Gastroesophageal sphincter (tissue), 4 donors: Measurements from ENCODE around the gene CFAP73. TPM values are rescaled to one million over a fixed set of nuclear protein-coding genes. Genes with fewer than 3 reads are reported as not detected.

ENCODE experiments used
- ATAC-seq: fragments of 150-250 bp; one replicate; pipeline ENCODE4 v1.9.1; 2016; ENCODE audit warnings: mild to moderate bottlenecking, moderate library complexity
- H3K27ac ChIP-seq, 4 donors: fragments of 200-600 bp; sonication (generic) in 3 of 4; 1 replicate in 3 of 4; 2 replicates in 1 of 4; pipeline ENCODE4 v1.5.1; 2016 to 2019
- H3K27me3 ChIP-seq: fragments of 200-600 bp; sonication (generic); one replicate; pipeline ENCODE4 v1.5.1; 2019
- H3K36me3 ChIP-seq, 2 donors: fragments of 200-600 bp; sonication (generic); one replicate each; pipeline ENCODE4 v1.5.1; 2019; ENCODE audit warnings: control low read depth in 1 of 2
- H3K4me1 ChIP-seq, 3 donors: fragments of 200-600 bp; sonication (generic); 1 replicate in 2 of 3; 2 replicates in 1 of 3; pipeline ENCODE4 v1.5.1; 2016 to 2019; ENCODE audit warnings: control low read depth in 2 of 3
- H3K4me3 ChIP-seq, 2 donors: fragments of 200-600 bp; sonication (generic); one replicate each; pipeline ENCODE4 v1.5.1; 2019; ENCODE audit warnings: mild to moderate bottlenecking in 1 of 2, moderate library complexity in 1 of 2
- H3K9me3 ChIP-seq, 3 donors: fragments of 200-600 bp; sonication (generic); one replicate each; pipeline ENCODE4 v1.5.1; 2017 to 2019; ENCODE audit warnings: control low read depth in 2 of 3
- EP300 ChIP-seq: sonication (generic); formaldehyde crosslinking; IDR thresholded peaks from one replicate; pipeline ENCODE4 v1.6.1; 2017; ENCODE audit warnings: antibody characterized with exemption, mild to moderate bottlenecking
- POLR2A ChIP-seq, 2 donors: fragments of 450-650 bp; IDR thresholded peaks; one replicate each; pipeline ENCODE4 v1.6.1; 2017; ENCODE audit warnings: antibody characterized with exemption in 2 of 2, mild to moderate bottlenecking in 2 of 2, moderate library complexity in 1 of 2
- POLR2AphosphoS5 ChIP-seq: sonication (generic); formaldehyde crosslinking; IDR thresholded peaks from one replicate; pipeline ENCODE4 v1.6.1; 2017; ENCODE audit warnings: antibody characterized with exemption
- WGBS, 2 donors: methylation state at CpG; one replicate each; pipeline ENCODE4 v1.1.5; 2018; ENCODE audit warnings: low coverage in 1 of 2; 5-methylcytosine and 5-hydroxymethylcytosine counted together
- total RNA-seq, 4 donors: library from RNA; depleted of rRNA; stranded (reverse); fragments of >200 nt; gene quantifications; one replicate each; pipeline ENCODE4 v1.1.0, GENCODE V29; 2016
- TF ChIP-seq, protein P1 (sequence below), 4 experiments: fragments of 200-600 bp in 2 of 4; fragments of 450-650 bp in 2 of 4; sonication (generic) in 1 of 4; IDR thresholded peaks; one replicate each; pipeline ENCODE4 v1.5.1; 2017 to 2019; ENCODE audit warnings: antibody characterized with exemption in 4 of 4, mild to moderate bottlenecking in 2 of 4, moderate library complexity in 2 of 4

The CFAP73 gene
- total RNA-seq, 4 donors from 2014 or later, result not detected

GRCh38 chr12:113170926-113171325 is 21.4 kb downstream of the CFAP73 start:
- Histone ChIP-seq H3K27me3 (no peaks in the 10 kb centered on the region), H3K4me1 (no peaks in the 10 kb centered on the region), H3K36me3 (peaks cover 0 to 100% of the 10 kb centered on the region in 2 donors), H3K27ac (no peak overlapping the region), H3K9me3 (no peaks in the 10 kb centered on the region), H3K4me3 (no peak overlapping the region)
- ATAC-seq, result no peak
- no peak for TF ChIP-seq POLR2A (IDR thresholded peaks at IDR 0.05)
- TF ChIP-seq EP300, result no peak
- TF ChIP-seq, protein P1, sequence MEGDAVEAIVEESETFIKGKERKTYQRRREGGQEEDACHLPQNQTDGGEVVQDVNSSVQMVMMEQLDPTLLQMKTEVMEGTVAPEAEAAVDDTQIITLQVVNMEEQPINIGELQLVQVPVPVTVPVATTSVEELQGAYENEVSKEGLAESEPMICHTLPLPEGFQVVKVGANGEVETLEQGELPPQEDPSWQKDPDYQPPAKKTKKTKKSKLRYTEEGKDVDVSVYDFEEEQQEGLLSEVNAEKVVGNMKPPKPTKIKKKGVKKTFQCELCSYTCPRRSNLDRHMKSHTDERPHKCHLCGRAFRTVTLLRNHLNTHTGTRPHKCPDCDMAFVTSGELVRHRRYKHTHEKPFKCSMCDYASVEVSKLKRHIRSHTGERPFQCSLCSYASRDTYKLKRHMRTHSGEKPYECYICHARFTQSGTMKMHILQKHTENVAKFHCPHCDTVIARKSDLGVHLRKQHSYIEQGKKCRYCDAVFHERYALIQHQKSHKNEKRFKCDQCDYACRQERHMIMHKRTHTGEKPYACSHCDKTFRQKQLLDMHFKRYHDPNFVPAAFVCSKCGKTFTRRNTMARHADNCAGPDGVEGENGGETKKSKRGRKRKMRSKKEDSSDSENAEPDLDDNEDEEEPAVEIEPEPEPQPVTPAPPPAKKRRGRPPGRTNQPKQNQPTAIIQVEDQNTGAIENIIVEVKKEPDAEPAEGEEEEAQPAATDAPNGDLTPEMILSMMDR (IDR thresholded peaks at IDR 0.05), result no peak
- no peak for TF ChIP-seq POLR2AphosphoS5
- 88 to 100% methylated on average over 4 of the region's 4 CpGs for WGBS, 2 donors

GRCh38 chr12:113171543-113171942 is 22.0 kb downstream of the CFAP73 start:
- H3K36me3 ChIP-seq, result peaks cover 0 to 100% of the 10 kb centered on the region in 2 donors
- TF ChIP-seq, protein P1 (IDR thresholded peaks at IDR 0.05), result no peak
- no peaks in the 10 kb centered on the region for H3K4me1 ChIP-seq
- ATAC-seq, result no peak
- WGBS, 2 donors, result 67 to 95% methylated on average over 5 to 8 of the region's 9 CpGs
- H3K27me3 ChIP-seq, result no peaks in the 10 kb centered on the region
- no peaks in the 10 kb centered on the region for H3K9me3 ChIP-seq
- H3K4me3 ChIP-seq, result no peak overlapping the region
- H3K27ac ChIP-seq, result no peak overlapping the region

DNA sequence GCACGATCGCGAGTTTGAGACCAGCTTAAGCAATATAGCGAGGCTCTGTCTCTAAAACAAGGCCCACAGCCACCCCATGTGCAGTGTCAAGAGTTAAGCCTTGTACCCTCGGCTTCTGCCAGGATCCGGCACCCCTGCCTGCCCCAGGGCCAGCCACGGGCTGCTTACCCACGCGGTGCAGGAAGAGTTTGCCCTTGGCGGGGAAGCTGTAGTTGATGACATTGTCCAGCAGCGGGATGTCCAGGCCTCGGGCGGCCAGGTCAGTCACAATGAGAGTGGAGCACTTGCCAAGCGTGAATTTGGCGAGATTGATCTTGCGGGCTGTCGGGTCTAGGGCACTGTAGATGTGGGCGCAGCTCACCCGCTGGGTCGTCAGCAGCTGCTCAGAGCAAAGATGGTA is 22.7 kb downstream of the CFAP73 start:
- Histone ChIP-seq H3K4me1 (no peaks in the 10 kb centered on the region), H3K36me3 (peaks cover 0 to 100% of the 10 kb centered on the region in 2 donors), H3K27ac (no peak overlapping the region), H3K4me3 (no peak overlapping the region), H3K27me3 (no peaks in the 10 kb centered on the region), H3K9me3 (peaks cover 0 to 6% (median 0%) of the 10 kb centered on the region in 3 donors)
- WGBS, 2 donors, result 95 to 98% methylated on average over 6 to 12 of the region's 20 CpGs
- ATAC-seq, result no peak
- TF ChIP-seq, protein P1 (IDR thresholded peaks at IDR 0.05), result no peak
- no peak for TF ChIP-seq EP300
- no peak for TF ChIP-seq POLR2AphosphoS5
- TF ChIP-seq POLR2A (IDR thresholded peaks at IDR 0.05), result no peak

DNA sequence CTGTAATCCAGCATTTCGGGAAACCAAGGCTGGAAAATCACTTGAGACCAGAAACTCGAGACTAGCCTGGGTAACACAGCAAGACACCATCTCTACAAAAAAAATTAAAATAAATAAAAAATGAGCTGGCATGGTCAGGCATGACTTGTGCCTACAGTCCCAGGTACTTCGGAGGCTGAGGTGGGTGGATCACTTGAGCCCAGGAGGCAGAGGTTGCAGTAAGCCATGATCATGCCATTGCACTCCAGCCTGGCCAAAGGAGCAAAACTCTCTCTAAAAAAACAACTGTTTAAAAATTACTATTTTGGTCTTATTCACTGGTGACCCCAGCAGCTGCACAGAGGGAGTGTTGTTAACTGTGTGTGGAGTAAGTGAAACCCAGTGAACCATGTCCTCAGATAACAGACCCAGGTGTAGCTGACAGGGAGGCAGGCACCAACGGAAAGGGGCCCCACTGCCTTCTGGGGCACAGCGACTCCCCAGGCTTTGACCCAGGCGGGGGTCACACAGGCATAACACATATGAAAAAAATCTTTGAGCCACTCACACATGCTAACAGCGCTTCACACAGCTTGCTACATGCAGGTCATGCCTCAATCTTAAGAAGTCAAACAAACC is 23.7 kb downstream of the CFAP73 start:
- Histone ChIP-seq H3K4me3 (no peak overlapping the region), H3K36me3 (peaks cover 0 to 100% of the 10 kb centered on the region in 2 donors), H3K9me3 (peaks cover 0 to 11% (median 0%) of the 10 kb centered on the region in 3 donors), H3K4me1 (no peaks in the 10 kb centered on the region), H3K27me3 (no peaks in the 10 kb centered on the region), H3K27ac (no peak overlapping the region)
- TF ChIP-seq, protein P1 (IDR thresholded peaks at IDR 0.05), result no peak
- no peak for TF ChIP-seq EP300
- TF ChIP-seq POLR2AphosphoS5, result no peak
- no peak for TF ChIP-seq POLR2A (IDR thresholded peaks at IDR 0.05)
- ATAC-seq, result no peak
- 89 to 100% methylated on average over 1 of the region's 7 CpGs for WGBS, 2 donors
